K562 (cell line): Measurements from ENCODE around the gene B3GLCT. TPM values are rescaled to one million over a fixed set of nuclear protein-coding genes. Genes with fewer than 3 reads are reported as not detected.

ENCODE experiments used
- ATAC-seq: fragments of 200-7000 bp; cut with Tn5 transposase; 3 replicates; pipeline ENCODE4 v1.9.1; 2020; ENCODE audit warnings: moderate library complexity
- BruUV-seq: library from RNA; stranded (reverse); fragments of 400-500 nt; replicated peaks from 2 replicates; lab custom pipeline; 2021; lab: Mats Ljungman, UMichigan
- CTCF ChIA-PET: fragments of 300-600 bp; formaldehyde crosslinking; extraction: SDS; loops from one replicate; lab custom pipeline; 2021; ENCODE audit warnings: low intra/inter-chr PET ratio; lab: Yijun Ruan, JAX
- POLR2A ChIA-PET: fragments of 300-600, 350-650 bp; sonication (Branson Sonifier 250); formaldehyde crosslinking; extraction: SDS; loops from one replicate; lab custom pipeline; 2021; ENCODE audit warnings: antibody characterized with exemption, inconsistent platforms; lab: Yijun Ruan, JAX
- DNase-seq, 4 experiments: peaks; one replicate each; pipeline versions ENCODE4 v3.0.0 to v3.0.0-alpha.2; 2011 to 2018; ENCODE audit warnings: low spot score in 3 of 4, mixed read lengths in 3 of 4; ENCODE audit errors: extremely low read depth in 1 of 4
- FAIRE-seq: peaks from 2 replicates; lab custom pipeline; 2011; peaks lifted over from hg19 to GRCh38; lab: Jason Lieb, UNC
- H2AFZ ChIP-seq: 2 replicates; pipeline ENCODE4 v1.6.0; 2011; ENCODE audit warnings: low read depth, low read length, control low read depth, inconsistent platforms
- H3K27ac ChIP-seq: fragments of 200-600 bp; 3 replicates; pipeline ENCODE4 v1.8.0; 2011; ENCODE audit warnings: low read depth, mild to moderate bottlenecking, control low read depth, inconsistent platforms, low read length, moderate library complexity, mixed read lengths; ENCODE audit errors: extremely low read depth
- H3K27me3 ChIP-seq, 2 experiments: fragments of 300-600 bp in 1 of 2; 2 replicates in 1 of 2; 3 replicates in 1 of 2; pipeline versions ENCODE4 v1.6.0 to v1.8.0; 2011; ENCODE audit warnings: inconsistent platforms in 2 of 2, low read length in 2 of 2, mild to moderate bottlenecking in 1 of 2, mixed read lengths in 1 of 2, moderate library complexity in 1 of 2; ENCODE audit not compliant: control insufficient read depth in 2 of 2, insufficient read depth in 2 of 2
- H3K36me3 ChIP-seq: fragments of 300-600 bp; 3 replicates; pipeline ENCODE4 v1.8.0; 2011; ENCODE audit warnings: mild to moderate bottlenecking, low read length, inconsistent platforms; ENCODE audit not compliant: control insufficient read depth, insufficient read depth
- H3K4me1 ChIP-seq, 2 experiments: fragments of 200-600 bp in 1 of 2; replicated peaks in 1 of 2; 2 replicates in 1 of 2; 3 replicates in 1 of 2; pipeline versions ENCODE4 v1.5.1 to v1.8.0; 2011; ENCODE audit warnings: inconsistent platforms in 2 of 2, low read length in 2 of 2, mild to moderate bottlenecking in 1 of 2, mixed read lengths in 1 of 2, moderate library complexity in 1 of 2; ENCODE audit not compliant: control insufficient read depth in 2 of 2, insufficient read depth in 2 of 2
- H3K4me2 ChIP-seq: 2 replicates; pipeline ENCODE4 v1.6.1; 2011; ENCODE audit warnings: low read length, control low read depth, inconsistent platforms, mixed read lengths; ENCODE audit not compliant: insufficient read depth
- H3K4me3 ChIP-seq: fragments of 200-600 bp; sonication (generic), shearing (Covaris generic); 2 replicates; pipeline ENCODE4 v1.5.1; 2016; ENCODE audit warnings: control low read depth, inconsistent platforms
- H3K79me2 ChIP-seq: fragments of 200-600 bp; 3 replicates; pipeline ENCODE4 v1.8.0; 2011; ENCODE audit warnings: low read length, inconsistent platforms; ENCODE audit not compliant: control insufficient read depth, insufficient read depth
- H3K9ac ChIP-seq, 2 experiments: 2 replicates each; pipeline versions ENCODE4 v1.6.0 to v1.6.1; 2011; ENCODE audit warnings: low read depth in 2 of 2, low read length in 2 of 2, control low read depth in 1 of 2, inconsistent platforms in 1 of 2, mild to moderate bottlenecking in 1 of 2, mixed read lengths in 1 of 2; ENCODE audit not compliant: insufficient read depth in 1 of 2
- H3K9me1 ChIP-seq: one replicate; pipeline ENCODE4 v1.6.0; 2011; ENCODE audit warnings: inconsistent platforms, mild to moderate bottlenecking, low read length, moderate library complexity; ENCODE audit not compliant: control insufficient read depth, insufficient read depth
- H3K9me3 ChIP-seq: replicated peaks from 2 replicates; pipeline ENCODE4 v1.5.1; 2011; ENCODE audit warnings: low read depth, low read length, inconsistent platforms; ENCODE audit not compliant: control insufficient read depth, insufficient read depth
- H4K20me1 ChIP-seq: replicated peaks from 2 replicates; pipeline ENCODE4 v1.6.1; 2011; ENCODE audit warnings: low read length, inconsistent platforms, mixed read lengths; ENCODE audit not compliant: control insufficient read depth, insufficient read depth
- BRD9 ChIP-seq: fragments of 450-650 bp; IDR thresholded peaks from 2 replicates; pipeline ENCODE4 v1.6.1; 2018; ENCODE audit warnings: low read depth; ENCODE audit not compliant: partially characterized antibody
- CBFB ChIP-seq: sonication (generic); formaldehyde crosslinking; IDR thresholded peaks from 2 replicates; pipeline ENCODE4 v1.4.0; 2020; ENCODE audit warnings: mild to moderate bottlenecking, missing genetic modification reagents
- CREB3 ChIP-seq: fragments of 450-650 bp; conservative IDR thresholded peaks from 2 replicates; pipeline ENCODE4 v1.6.1; 2016; ENCODE audit warnings: missing genetic modification characterization, low read depth, mild to moderate bottlenecking, missing compliant biosample characterization, moderate library complexity
- FOS ChIP-seq: IDR thresholded peaks from 3 replicates; pipeline ENCODE4 v1.6.1; 2011; ENCODE audit not compliant: insufficient read length; ENCODE audit errors: extremely low read depth
- MED1 ChIP-seq: sonication (generic); formaldehyde crosslinking; IDR thresholded peaks from 2 replicates; pipeline ENCODE4 v1.8.1; 2023; ENCODE audit warnings: missing genetic modification reagents, borderline replicate concordance
- MXD1 ChIP-seq: fragments of 250-450 bp; sonication (Bioruptor Pico); IDR thresholded peaks from 2 replicates; pipeline ENCODE4 v1.8.0; 2021; ENCODE audit warnings: borderline replicate concordance, mild to moderate bottlenecking, moderate library complexity; ENCODE audit not compliant: poor library complexity, severe bottlenecking
- PKNOX1 ChIP-seq: fragments of 450-650 bp; IDR thresholded peaks from 2 replicates; pipeline ENCODE4 v1.6.1; 2016
- PURB ChIP-seq: sonication (generic); formaldehyde crosslinking; IDR thresholded peaks from 2 replicates; pipeline ENCODE4 v1.9.0; 2021; ENCODE audit warnings: low read depth, mild to moderate bottlenecking, missing genetic modification reagents
- SAP30 ChIP-seq: fragments of 200-600 bp; sonication (generic); IDR thresholded peaks from 2 replicates; pipeline ENCODE4 v1.6.1; 2012; ENCODE audit warnings: borderline replicate concordance, low read depth, mild to moderate bottlenecking, moderate library complexity, low read length, control low read depth, inconsistent platforms; ENCODE audit not compliant: insufficient read depth, poor library complexity, severe bottlenecking
- THRB ChIP-seq: fragments of 450-650 bp; formaldehyde crosslinking; conservative IDR thresholded peaks from 2 replicates; pipeline ENCODE4 v1.4.0; 2022; ENCODE audit warnings: mild to moderate bottlenecking, missing genetic modification characterization
- ZBTB8A ChIP-seq: fragments of 450-650 bp; IDR thresholded peaks from 2 replicates; pipeline ENCODE4 v1.6.1; 2018; ENCODE audit warnings: mild to moderate bottlenecking, moderate library complexity; ENCODE audit not compliant: partially characterized antibody
- ZNF134 ChIP-seq: fragments of 250-450 bp; sonication (Bioruptor Pico); conservative IDR thresholded peaks from 2 replicates; pipeline ENCODE4 v1.4.0; 2020
- ZNF175 ChIP-seq: fragments of 200-800 bp; sonication (Bioruptor generic); IDR thresholded peaks from 2 replicates; pipeline ENCODE4 v1.6.1; 2016; ENCODE audit warnings: low read depth, mild to moderate bottlenecking, missing genetic modification characterization, missing compliant biosample characterization
- ZNF224 ChIP-seq: sonication (generic); formaldehyde crosslinking; IDR thresholded peaks from 2 replicates; pipeline ENCODE4 v1.8.0; 2022; ENCODE audit warnings: mild to moderate bottlenecking, missing genetic modification reagents
- ZNF41 ChIP-seq: fragments of 250-450 bp; sonication (Bioruptor Pico); conservative IDR thresholded peaks from 2 replicates; pipeline ENCODE4 v1.4.0; 2020; ENCODE audit warnings: mild to moderate bottlenecking
- ZNF696 ChIP-seq: fragments of 250-450 bp; sonication (Bioruptor Pico); conservative IDR thresholded peaks from 2 replicates; pipeline ENCODE4 v1.4.0; 2020; ENCODE audit warnings: mild to moderate bottlenecking, moderate library complexity
- ZNF780A ChIP-seq: fragments of 250-450 bp; sonication (Bioruptor Pico); IDR thresholded peaks from 2 replicates; pipeline ENCODE4 v1.5.0; 2021; ENCODE audit warnings: mild to moderate bottlenecking
- WGBS: fragments of 100-300 bp; shearing (Covaris generic); methylation state at CpG from one replicate; pipeline ENCODE4 v1.1.6; 2016; ENCODE audit warnings: low coverage, mixed read lengths; ENCODE audit not compliant: insufficient coverage; ENCODE audit errors: missing lambda C conversion rate; 5-methylcytosine and 5-hydroxymethylcytosine counted together
- in situ Hi-C: fragments of 300-500 bp; cut with MboI; formaldehyde crosslinking; loops from 4 replicates; pipeline ENCODE4 v1.15.0; 2018; ENCODE audit warnings: inconsistent platforms, mixed read lengths
- intact Hi-C: fragments of 100-400 bp; cut with micrococcal nuclease; formaldehyde crosslinking; loops from 2 replicates; pipeline ENCODE4 v1.14.2; 2022
- polyA plus RNA-seq, 8 experiments: library from polyadenylated mRNA; depleted of rRNA in 4 of 8; stranded (reverse) in 5 of 8; unstranded in 3 of 8; fragments of >200 nt; fragmentation: Nextera tagmentation in 2 of 8; fragmentation: Illumina TruSeq in 1 of 8; extraction: Ambion mirVana in 2 of 8; extraction: Trizol in 1 of 8; gene quantifications; 2 replicates each; pipeline versions ENCODE4 v1.2.1 to v1.2.3, GENCODE V29; 2011 to 2014; ENCODE audit warnings: inconsistent platforms in 1 of 8, missing spikeins in 1 of 8
- total RNA-seq, 7 experiments: library from RNA; depleted of rRNA in 6 of 7; stranded (reverse); fragments of >200 nt in 6 of 7; fragmentation: Illumina TruSeq in 2 of 7; extraction: Trizol in 2 of 7; gene quantifications; 2 replicates each; pipeline versions ENCODE4 v1.2.1 to v1.2.3, GENCODE V29; 2011 to 2021; ENCODE audit warnings: low replicate concordance in 1 of 7

The B3GLCT gene
- total and polyA plus RNA-seq, 9 of the 15 experiments (the other 6 are each of a cell fraction or from before 2014, with no cell fraction given): 1.1 to 5.1 (median 2.9) TPM

GRCh38 chr13:31377946-31378345 is 178.2 kb downstream of the B3GLCT start:
- no peak for ATAC-seq
- no TSS peak for BruUV-seq
- POLR2A ChIA-PET: no interaction called here

More at GRCh38 chr13:31377946-31378345, 178.2 kb downstream of the B3GLCT start:
- no peak overlapping the region for H3K4me2 ChIP-seq
- FAIRE-seq: no peak
- no peaks in the 10 kb centered on the region for H3K9me1 ChIP-seq
- in situ Hi-C loops (no loop called here), intact Hi-C loops (no loop called here)
- no peak overlapping the region for H3K4me3 ChIP-seq
- H3K4me1 ChIP-seq: no peaks in the 10 kb centered on the region
- no peaks in the 10 kb centered on the region for H3K9me3 ChIP-seq
- no peaks in the 10 kb centered on the region for H3K79me2 ChIP-seq
- no peaks in the 10 kb centered on the region for H4K20me1 ChIP-seq
- WGBS: 0% methylated on average over 2 of the region's 2 CpGs
- H3K27me3 ChIP-seq: peaks cover 0 to 4% of the 10 kb centered on the region in 2 experiments; a peak in 1 of 5 replicates
- H3K27ac ChIP-seq: no peak overlapping the region
- DNase-seq: no peak
- CTCF ChIA-PET: no interaction called here
- H3K36me3 ChIP-seq: no peaks in the 10 kb centered on the region
- TF ChIP-seq PKNOX1: no peak
- no peak for TF ChIP-seq FOS
- no peak for TF ChIP-seq CREB3 (tag)
- no peak for TF ChIP-seq ZNF224
- TF ChIP-seq ZNF175: no peak
- TF ChIP-seq BRD9: no peak
- TF ChIP-seq MED1: no peak
- TF ChIP-seq SAP30: no peak
- no peak for TF ChIP-seq PURB (CRISPR knock-in tag)
- no peak for TF ChIP-seq THRB (CRISPR knock-in tag)
- TF ChIP-seq MXD1 (CRISPR knock-in tag): no peak
- TF ChIP-seq ZNF696 (CRISPR knock-in tag): no peak
- TF ChIP-seq ZNF780A (CRISPR knock-in tag): no peak
- TF ChIP-seq ZNF41 (CRISPR knock-in tag): no peak
- no peak for TF ChIP-seq CBFB (CRISPR knock-in tag)
- no peak for TF ChIP-seq ZNF134
- TF ChIP-seq ZBTB8A: no peak
- H3K9ac ChIP-seq: no peak overlapping the region
- H2AFZ ChIP-seq: no peak overlapping the region
